Stromal cell of bone marrow (primary cell): Measurements from ENCODE around the gene ZDHHC24.
A peak's percentile ranks its signal among the peaks of the same experiment; 100 is the strongest.
"Not testable (repeated sequence)": the region's sequence is repeated elsewhere in the genome, so short reads cannot be mapped to it uniquely, and the experiment has no call there.

Experiments
- DNase-seq: peaks from one replicate; pipeline ENCODE4 v3.0.0-alpha.2; 2012; ENCODE audit warnings: low read depth

The ZDHHC24 gene

DNA sequence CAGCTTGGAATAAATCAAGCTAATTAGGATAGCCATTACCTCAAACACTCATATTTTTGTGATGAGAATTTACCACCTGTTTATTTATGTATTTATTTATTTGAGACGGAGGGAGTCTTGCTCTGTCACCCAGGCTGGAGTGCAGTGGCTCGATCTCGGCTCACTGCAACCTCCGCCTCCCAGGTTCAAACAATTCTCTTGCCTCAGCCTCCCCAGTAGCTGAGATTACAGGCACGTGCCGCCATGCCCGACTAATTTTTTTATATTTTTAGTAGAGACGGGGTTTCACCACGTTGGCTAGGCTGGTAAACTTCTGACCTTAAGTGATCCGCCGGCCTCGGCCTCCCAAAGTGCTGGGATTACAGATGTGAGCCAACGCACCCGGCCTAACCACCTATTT is 896 bp downstream of the ZDHHC24 start:
- not testable (repeated sequence) for DNase-seq

DNA sequence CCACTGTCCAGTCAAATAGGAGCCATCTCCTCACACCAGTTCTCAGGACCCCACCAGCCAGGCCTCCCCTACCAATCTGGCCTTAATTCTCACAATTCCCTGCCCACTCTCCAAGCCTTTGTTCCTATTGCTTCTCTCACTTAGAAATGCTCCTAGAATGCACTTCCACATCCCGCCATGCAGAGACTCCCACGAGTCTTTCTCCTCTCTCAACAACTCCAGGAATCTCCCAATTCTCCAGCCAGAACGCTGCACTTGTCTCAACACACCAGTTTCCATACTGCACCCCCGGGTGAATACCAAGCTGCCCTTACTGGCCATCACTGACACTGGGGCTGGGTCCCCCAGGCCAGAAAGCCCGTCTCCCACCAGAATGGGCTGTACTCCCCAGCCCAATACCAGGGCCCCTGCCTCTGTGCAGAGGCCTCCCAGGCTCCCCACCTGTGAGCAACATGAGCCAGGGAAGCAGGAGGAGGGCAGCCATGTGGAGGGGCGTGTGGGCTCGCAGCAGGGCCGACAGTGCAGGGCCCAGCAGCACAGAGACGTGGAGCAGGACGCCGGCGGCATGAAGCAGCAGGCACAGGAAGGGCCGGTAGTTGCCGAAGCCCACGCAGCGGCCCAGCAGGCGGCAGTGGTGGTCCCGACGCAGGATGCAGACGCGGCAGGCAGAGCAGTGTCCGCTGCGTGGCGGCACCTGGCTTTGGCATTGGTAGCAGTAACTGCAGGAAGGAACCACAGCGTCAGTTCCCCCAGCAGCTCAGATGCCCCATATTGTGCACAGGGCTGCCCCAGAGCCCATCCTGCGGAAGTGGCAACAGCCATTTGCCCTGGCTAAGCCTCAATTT is 2.4 kb downstream of the ZDHHC24 start:
- DNase-seq = no peak

DNA sequence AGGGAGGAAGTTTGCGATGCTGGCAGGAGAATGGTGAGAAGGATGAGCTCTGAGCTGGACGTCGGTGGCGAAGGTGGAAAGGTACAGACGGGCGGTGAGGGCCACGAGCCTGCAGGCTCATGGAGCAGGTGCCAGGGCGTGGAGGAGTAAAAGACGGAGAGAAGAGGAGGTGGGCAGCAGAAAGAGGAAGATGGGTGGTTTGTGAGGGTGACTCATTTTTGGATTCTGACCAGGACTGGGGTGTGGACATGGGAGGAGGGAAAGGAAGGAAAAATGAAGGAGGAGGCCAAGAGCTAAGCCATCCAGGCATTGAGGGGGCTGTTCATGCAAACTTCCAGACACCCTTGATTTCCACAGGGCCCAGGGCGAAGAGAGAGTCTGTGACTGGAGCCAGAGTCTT is 3.5 kb downstream of the ZDHHC24 start:
- DNase-seq = peak; percentile 25

DNA sequence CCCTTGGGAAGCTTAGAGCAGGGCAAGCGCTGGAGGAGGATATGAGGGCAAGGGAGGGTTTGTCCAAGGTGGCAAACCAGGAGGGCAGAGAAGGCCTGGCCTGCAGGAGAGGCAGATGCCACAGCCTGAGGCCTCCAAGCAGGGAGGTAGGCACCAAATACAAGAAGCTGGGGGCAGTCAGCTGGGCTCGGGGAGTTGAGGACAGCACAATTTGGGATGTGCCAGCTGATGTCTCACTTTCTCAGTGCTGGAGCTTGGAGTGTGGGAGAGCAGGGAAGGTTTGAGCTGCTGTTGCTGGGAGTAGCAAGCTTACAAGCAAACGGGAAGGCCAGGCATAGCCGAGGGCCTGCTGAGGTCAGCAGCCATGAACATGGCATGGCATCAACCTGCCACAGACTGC is 4.0 kb downstream of the ZDHHC24 start:
- DNase-seq = no peak

DNA sequence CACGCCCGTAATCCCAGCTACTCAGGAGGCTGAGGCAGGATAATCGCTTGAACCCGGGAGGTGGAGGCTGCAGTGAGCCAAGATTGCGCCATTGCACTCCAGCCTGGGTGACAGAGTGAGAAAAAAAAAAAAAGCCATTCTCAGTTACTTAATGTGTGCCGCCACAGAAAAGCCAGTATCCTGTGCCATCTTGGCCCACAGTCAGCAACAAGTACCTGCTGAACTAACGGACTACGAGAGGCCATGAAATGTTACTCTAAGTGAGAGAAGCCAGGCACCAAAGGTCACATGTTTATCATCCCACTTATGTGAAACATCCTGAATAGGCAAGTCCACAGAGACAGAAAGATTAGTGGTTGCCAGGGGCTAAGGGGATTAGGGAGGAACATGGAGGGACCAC is 5.2 kb downstream of the ZDHHC24 start:
- not testable (repeated sequence) for DNase-seq

DNA sequence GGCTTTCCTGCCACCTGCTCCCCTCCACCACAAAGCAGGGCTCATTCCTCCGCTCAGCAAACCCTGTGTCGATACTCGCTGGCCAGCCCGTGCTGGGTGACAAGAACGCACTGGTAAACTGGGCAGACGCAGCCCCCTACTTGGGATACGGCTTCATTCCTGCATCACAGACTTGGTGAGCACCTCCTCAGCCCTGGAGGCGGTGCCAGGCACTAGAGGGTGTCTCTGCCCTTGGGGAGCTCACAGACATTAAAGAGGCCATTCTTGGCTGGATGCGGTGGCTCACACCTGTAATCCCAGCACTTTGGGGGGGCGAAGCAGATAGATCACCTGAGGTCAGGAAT is 6.0 kb downstream of the ZDHHC24 start:
- no peak for DNase-seq

DNA sequence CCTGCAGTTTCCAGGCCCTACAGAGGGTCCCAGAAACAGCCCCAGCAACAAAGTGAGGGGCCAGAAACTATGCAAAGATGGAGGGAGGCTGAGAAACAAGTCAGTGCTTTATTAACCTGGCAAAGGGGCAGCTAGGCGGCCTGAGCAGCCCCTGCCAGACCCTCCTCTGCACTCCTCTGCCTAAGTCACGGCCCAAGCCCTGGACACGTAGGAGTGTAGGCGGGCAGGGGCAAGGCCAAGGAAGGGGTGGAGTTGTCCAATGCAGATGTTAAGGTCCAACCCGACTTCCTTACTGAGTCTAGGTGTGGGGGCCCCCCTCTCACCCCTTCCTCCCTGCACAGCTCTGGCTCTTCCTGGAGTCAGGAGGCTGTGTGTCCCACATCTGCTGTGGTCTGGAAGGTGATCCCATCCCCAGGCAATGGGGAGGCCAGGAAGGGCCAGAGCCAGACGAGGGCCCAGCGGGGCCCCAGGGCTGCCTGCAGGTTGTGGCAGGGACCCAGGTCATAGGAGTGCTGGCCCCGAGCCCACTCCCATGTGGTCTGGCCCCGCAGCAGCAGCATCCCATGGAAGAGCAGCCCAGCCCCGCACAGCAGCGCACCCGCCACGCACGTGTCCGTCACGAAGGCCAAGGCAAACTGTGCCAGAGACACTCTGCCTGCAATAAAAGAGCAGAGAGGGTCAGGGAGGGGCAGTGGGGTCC is 6.5 kb downstream of the ZDHHC24 start:
- no peak for DNase-seq

DNA sequence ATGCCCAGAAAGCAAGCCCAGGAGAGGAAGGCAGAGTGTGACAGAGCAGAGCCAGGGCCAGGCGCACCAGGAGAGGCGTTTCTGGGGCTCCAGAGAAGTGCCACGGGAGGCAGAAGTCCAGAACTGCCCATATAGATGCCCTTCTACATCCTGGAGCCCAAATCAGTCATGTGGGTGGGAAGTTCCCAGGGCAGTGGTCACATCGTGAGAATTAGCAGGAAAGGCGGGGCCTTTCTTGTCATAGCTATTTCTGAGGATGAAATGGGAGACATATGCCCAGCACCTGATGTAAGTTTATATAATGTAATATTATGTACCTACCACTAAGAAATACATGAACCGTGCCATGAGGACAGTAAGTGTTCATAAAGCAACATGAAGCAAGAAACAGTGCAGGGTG is 13.1 kb downstream of the ZDHHC24 start:
- no peak for DNase-seq

DNA sequence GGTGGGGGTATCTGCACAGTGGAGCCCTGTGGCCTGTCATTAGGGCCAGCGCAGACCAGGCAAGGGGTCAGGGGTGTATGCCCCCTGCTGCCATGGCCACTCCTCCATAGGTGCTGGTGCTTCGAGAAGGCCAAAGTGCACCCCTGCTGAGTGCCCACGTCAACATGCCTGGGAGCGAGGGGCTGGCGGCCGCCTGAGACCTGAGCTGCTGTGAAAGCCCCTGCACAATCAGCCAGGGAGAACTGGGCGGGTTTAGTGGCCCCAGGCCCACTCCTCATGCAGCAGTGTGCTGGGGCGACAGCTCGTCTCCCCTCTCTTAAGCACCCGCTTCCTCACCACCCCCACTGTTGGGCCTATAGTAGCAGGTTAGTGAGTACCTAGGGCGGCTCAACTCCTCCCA is 14.0 kb downstream of the ZDHHC24 start:
- DNase-seq = no peak

DNA sequence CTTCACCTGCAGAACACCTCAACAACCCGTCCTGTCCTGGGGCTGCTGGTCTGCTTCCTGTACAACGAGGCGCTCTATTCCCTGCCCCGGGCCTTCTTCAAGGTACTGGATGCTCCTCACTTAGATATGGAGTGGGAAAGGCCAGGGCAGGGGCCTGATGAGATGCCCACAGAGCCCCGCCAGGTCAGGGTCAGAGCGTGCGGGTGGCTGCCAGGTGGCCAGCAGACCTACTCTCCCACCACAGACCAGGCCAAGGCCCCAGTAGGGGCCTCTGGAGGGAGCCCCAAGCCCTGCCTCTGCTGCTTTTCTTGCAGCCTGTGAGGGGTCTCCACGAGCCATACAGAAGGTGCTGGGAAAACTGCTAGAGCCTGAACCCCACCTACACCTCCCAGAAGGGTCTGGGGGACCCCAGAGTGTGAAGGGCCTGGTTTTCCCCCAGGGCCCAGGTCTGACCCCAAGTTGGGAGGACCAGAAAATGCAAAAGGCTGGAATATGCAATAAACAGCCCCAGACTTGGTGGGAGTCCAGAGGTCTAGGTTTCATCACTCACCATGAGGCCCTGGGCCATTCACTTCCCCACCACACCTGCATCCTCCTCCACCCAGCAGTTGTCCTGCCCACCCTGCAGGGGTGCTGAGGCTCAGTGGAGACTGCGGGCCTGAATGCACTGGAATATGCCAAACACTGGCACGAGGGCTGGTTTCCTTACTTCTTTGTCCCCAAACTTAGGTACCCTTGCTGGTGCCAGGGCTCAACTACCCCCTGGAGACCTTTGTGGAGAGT is 14.7 kb downstream of the ZDHHC24 start:
- no peak for DNase-seq

DNA sequence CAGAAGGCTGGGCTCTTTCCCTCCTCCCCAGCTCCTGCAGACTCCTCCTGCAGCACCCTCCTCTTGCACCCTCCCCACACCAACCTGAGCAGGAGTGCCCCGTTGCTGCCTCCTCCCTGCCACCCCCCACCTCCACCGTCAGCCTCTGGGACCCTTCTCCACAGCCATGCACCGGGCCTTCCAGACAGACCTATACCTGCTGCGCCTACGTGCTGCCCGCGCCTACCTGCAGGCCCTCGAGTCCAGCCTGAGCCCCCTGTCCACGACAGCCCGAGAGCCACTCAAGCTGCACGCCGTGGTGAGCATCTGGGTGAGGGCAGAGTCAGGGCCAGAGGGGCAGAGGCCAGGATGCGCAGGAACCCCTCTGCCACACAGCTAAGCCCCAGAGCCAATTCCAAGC is 16.2 kb downstream of the ZDHHC24 start:
- no peak for DNase-seq

DNA sequence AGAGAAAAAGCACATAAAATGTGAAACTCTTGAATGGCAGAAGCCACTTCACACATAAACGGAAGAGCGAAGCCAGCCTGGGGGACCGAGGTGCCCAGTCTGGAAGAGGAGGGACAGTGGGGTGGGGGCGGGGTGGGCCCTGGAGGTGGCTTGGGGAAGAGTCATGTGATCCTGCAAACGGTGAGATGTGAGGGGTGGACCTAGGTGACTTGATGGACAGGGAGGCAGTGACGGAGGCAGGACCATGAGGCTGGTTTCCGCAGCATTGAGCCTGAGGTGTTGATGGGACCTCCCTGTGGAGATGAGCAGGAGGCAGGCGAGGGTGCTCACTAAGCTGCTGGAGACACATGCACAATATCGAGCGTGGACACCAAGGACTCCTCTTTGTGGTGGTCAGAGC is 16.8 kb downstream of the ZDHHC24 start:
- DNase-seq = no peak

DNA sequence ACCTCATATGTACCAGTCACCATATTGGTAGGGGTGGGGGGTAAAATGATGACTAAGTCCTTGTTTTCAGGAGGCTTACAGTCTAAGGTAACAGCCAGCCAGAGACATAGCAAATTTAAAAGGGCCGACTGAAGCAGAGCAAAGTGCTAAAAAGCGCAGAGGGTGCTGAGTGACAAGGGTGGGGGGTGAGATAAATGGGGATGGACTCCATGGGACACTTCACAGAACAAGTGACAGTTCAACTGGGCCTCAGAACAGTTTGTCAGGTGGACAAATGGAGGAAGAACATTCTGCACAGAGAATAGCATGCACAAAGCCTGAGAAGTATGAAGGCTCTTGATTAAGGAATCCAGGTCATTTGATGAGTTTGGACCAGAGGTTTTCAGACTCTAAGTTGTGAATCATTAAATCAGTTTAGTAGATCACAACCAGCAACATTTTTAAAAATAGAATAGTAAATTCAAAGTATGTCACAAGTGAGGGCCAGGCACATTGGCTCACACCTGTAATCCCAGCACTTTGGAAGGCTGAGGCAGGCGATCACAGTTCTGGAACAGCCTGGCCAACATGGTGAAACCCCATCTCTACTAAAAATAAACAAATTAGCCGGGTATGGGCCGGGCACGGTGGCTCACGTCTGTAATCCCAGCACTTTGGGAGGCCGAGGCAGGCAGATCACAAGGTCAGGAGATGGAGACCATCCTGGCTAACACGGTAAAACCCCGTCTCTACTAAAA is 21.4 kb downstream of the ZDHHC24 start:
- DNase-seq = no peak

DNA sequence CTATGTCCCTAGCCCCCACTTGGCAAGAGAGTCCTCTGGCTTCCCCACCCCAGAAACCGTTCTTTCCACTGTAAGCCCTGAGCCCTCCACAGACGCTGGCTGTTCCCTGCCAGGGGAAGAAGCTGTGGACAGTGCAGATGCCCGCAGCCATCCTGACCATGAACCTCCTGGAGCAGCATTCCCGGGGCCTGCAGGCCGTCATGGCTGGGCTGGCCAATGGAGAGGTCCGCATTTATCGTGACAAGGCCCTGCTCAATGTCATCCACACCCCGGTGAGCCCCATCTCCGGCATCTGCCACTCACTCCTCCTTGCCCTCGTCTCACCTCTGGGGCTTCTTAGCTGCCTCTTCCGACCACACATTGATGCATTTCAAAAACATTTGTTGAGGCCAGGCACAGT is 22.2 kb downstream of the ZDHHC24 start:
- DNase-seq = no peak

DNA sequence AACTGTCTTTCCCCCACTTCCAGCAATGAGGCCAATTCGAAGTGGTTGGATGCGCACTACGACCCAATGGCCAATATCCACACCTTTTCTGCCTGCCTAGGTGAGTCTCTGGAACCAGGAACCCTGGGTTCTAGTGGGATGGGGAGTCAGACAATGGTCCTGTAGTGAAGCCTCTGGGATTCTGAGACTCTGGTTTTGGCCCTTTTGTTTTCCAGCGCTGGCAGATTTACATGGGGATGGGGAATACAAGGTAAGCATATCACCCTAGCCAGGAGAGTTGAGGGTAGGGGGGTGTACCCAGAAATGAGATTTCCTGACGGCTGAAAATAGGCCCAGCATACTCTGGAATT is 34.9 kb downstream of the ZDHHC24 start:
- DNase-seq = no peak

DNA sequence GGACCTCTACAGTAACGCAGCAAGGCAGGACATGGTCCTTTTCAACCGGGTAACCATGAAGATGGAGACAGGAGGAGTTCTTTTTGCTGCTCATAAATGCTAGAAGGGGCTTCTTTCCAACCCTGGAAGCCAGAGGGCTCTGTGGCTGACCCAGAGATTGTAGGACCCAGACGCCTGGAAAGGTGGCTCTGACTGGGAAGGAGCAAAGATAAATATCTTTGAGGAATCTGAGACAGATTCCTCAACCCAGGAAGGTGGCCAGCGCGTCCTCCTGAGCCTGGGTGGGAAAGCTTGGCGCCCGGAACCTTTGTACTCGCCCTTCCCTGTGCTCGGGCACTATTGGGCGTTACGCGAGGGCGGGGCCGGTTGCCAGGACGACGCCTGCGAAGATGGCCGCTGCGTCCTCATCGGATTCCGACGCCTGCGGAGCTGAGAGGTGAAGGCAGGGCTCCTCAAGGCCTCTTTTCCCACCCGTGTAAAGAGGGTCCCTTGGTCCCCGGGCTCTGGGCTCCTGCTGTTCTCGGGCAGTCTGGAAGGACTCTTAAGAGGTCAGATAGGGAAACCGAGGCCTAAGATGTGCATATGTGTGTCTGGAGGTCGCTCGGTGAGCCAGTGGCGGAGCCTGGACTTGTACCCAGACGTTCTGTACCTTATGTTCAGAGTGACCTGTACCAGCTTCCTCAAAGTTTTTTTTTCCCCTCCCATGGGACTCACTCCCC is 35.4 kb downstream of the ZDHHC24 start, which contains the start of gene BBS1:
Gene BBS1, plus strand, starts transcription at position 365 of the 719 bp plus-strand sequence. Its CDS starts 25 bp downstream, at position 390.
- peak; percentile 49 for DNase-seq

DNA sequence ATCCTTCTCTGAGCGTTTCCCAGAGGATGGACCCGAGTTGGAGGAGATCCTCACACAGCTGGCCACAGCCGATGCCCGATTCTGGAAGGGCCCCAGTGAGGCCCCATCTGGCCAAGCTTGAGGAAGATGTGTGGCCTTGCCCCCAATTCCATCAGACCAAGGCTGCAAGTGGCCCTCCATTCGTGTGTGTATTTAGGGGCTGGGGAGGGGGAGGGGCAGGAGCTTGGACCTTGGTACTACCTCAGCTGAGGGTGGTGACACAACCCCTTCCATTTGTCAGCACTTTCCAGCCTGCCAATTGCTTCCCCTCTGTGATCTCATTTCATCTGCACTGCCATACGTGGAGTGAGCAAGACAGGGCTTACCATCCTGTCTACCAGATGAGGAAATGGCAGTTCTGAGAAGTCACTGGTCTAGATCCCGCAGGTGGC is 36.7 kb downstream of the ZDHHC24 start:
- no peak for DNase-seq

DNA sequence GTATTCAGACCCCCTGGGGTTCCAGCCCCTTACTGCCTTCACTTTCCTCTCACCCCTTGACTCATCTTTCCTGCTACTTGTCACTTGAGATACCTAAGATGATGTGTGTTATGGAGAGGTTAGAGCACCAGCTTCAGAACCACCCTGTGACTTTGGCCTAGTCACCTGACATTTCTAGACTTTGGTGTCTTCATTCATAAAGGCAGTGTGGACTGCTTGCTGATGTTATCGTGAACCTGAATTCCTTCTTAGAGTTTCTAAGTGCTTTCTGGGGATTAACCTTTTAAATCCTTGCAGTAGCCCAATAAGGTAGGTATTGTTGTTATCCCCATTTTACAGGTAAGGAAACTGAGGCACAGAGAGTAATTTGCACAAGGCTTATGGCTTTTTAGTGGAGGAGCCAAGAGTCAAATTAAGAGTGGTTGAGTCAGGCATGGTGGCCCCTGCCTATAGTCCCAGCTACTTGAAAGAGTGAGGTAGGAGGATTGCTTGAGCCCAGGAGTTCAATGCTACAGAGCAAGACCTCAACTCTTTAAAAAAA is 40.5 kb downstream of the ZDHHC24 start:
- no peak for DNase-seq

DNA sequence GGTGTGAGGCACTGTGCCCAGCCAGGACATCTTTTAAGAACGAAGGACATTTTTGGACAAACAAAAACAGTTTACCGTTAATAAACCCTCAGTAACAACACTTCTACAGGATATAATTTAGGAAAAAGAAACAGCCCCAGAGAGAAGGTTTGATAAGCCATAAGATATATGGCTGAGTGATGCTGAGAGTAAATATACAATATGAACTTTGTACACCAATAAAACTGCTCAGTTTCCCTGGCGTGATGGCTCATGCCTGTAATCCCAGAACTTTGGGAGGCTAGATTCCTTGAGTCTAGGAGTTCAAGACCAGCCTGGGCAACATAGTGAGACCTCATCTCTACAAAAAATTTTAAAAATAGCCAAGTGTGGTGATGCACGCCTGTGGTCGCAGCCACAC is 47.3 kb downstream of the ZDHHC24 start:
- no peak for DNase-seq

DNA sequence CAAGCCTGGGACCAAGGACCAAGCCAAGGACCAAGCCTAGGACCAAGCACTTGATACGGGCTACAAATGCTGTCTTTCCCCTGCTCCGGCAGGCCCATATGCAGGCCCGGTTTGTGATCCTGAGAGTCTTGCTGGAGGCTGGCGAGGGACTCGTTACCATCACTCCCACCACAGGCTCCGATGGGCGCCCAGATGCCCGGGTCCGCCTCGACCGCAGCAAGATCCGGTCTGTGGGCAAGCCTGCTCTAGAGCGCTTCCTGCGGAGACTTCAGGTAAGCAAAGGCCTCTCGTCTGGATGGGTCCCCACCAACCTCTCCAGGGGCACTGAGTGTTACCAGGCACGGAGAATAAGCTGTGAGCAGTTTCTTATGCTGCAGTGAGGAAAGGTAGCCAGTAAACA is 48.6 kb downstream of the ZDHHC24 start:
- DNase-seq = no peak

DNA sequence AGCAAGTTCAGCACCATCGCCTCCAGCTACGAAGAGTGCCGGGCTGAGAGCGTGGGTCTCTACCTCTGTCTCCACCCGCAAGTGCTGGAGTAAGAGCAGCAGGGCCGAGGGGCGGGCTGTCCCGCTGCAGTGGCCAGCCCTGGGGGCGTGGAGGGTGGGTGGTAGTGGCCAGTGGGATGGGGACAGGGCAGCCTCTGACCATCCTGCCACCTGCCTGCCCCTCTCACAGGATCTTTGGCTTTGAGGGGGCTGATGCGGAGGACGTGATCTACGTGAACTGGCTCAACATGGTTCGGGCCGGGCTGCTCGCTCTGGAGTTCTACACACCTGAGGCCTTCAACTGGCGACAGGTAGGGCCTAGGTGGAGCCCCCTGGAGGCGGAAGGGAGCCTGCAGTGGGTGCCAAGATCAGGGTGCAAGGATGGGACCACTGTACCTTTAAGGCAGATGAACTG is 50.4 kb downstream of the ZDHHC24 start:
- DNase-seq = no peak
